Hippocampal formation (tissue), 2 donors: ENCODE measurements around the gene CAPN7.

Experiments used
- DNase-seq, 2 donors: peaks; one replicate each; lab custom pipeline; 2025; lab: John Stamatoyannopoulos, UW

Gene CAPN7

GRCh38 chr3:15276028-15276724 is 70.1 kb downstream of the CAPN7 start:
- DNase-seq: no peak

- no peak for DNase-seq
Observed at GRCh38 chr3:15277861-15278500, 71.9 kb downstream of the CAPN7 start.

- DNase-seq: no peak
Observed at GRCh38 chr3:15279205-15279604, 73.2 kb downstream of the CAPN7 start.

- no peak for DNase-seq
Observed at GRCh38 chr3:15279671-15280402, 73.8 kb downstream of the CAPN7 start.

- DNase-seq: peak in 1 of 2 donors; percentile 21
Observed at GRCh38 chr3:15280853-15281532, 74.9 kb downstream of the CAPN7 start.

- peak; percentile 28 to 49 for DNase-seq
Observed at GRCh38 chr3:15281817-15282216, 75.8 kb downstream of the CAPN7 start.

GRCh38 chr3:15283702-15284101 is 77.7 kb downstream of the CAPN7 start:
- no peak for DNase-seq

- peak in 1 of 2 donors; percentile 43 for DNase-seq
Observed at GRCh38 chr3:15284121-15284889, 78.3 kb downstream of the CAPN7 start.

- DNase-seq: no peak
Observed at GRCh38 chr3:15286022-15286421, 80.0 kb downstream of the CAPN7 start.

GRCh38 chr3:15287565-15288330 is 81.7 kb downstream of the CAPN7 start:
- no peak for DNase-seq

- DNase-seq: no peak
Observed at GRCh38 chr3:15288331-15289035, 82.4 kb downstream of the CAPN7 start.

GRCh38 chr3:15289661-15290060 is 83.6 kb downstream of the CAPN7 start:
- no peak for DNase-seq

- DNase-seq: no peak
Observed at GRCh38 chr3:15290736-15291135, 84.7 kb downstream of the CAPN7 start.

- DNase-seq: no peak
Observed at GRCh38 chr3:15291589-15292541, 85.8 kb downstream of the CAPN7 start.

GRCh38 chr3:15292765-15293522 is 86.9 kb downstream of the CAPN7 start:
- no peak for DNase-seq

GRCh38 chr3:15294929-15295328 is 88.9 kb downstream of the CAPN7 start:
- no peak for DNase-seq

- no peak for DNase-seq
Observed at GRCh38 chr3:15295506-15295905, 89.5 kb downstream of the CAPN7 start.

GRCh38 chr3:15297608-15298350 is 91.7 kb downstream of the CAPN7 start:
- no peak for DNase-seq
